K562 (cell line): ENCODE data around the gene ZBTB43. TPM values are rescaled to one million over a fixed set of nuclear protein-coding genes. Genes with fewer than 3 reads are reported as not detected.

Experiments used
- ATAC-seq: fragments of 200-7000 bp; cut with Tn5 transposase; 3 replicates; pipeline ENCODE4 v1.9.1; 2020; ENCODE audit warnings: moderate library complexity
- BruUV-seq: library from RNA; stranded (reverse); fragments of 400-500 nt; replicated peaks from 2 replicates; lab custom pipeline; 2021; lab: Mats Ljungman, UMichigan
- CTCF ChIA-PET: fragments of 300-600 bp; formaldehyde crosslinking; extraction: SDS; loops from one replicate; lab custom pipeline; 2021; ENCODE audit warnings: low intra/inter-chr PET ratio; lab: Yijun Ruan, JAX
- POLR2A ChIA-PET: fragments of 300-600, 350-650 bp; sonication (Branson Sonifier 250); formaldehyde crosslinking; extraction: SDS; loops from one replicate; lab custom pipeline; 2021; ENCODE audit warnings: antibody characterized with exemption, inconsistent platforms; lab: Yijun Ruan, JAX
- DNase-seq, 4 experiments: peaks; one replicate each; pipeline versions ENCODE4 v3.0.0 to v3.0.0-alpha.2; 2011 to 2018; ENCODE audit warnings: low spot score in 3 of 4, mixed read lengths in 3 of 4; ENCODE audit errors: extremely low read depth in 1 of 4
- FAIRE-seq: peaks from 2 replicates; lab custom pipeline; 2011; peaks lifted over from hg19 to GRCh38; lab: Jason Lieb, UNC
- H2AFZ ChIP-seq: 2 replicates; pipeline ENCODE4 v1.6.0; 2011; ENCODE audit warnings: low read depth, low read length, control low read depth, inconsistent platforms
- H3K27ac ChIP-seq: fragments of 200-600 bp; 3 replicates; pipeline ENCODE4 v1.8.0; 2011; ENCODE audit warnings: low read depth, mild to moderate bottlenecking, control low read depth, inconsistent platforms, low read length, moderate library complexity, mixed read lengths; ENCODE audit errors: extremely low read depth
- H3K27me3 ChIP-seq, 2 experiments: fragments of 300-600 bp in 1 of 2; 2 replicates in 1 of 2; 3 replicates in 1 of 2; pipeline versions ENCODE4 v1.6.0 to v1.8.0; 2011; ENCODE audit warnings: inconsistent platforms in 2 of 2, low read length in 2 of 2, mild to moderate bottlenecking in 1 of 2, mixed read lengths in 1 of 2, moderate library complexity in 1 of 2; ENCODE audit not compliant: control insufficient read depth in 2 of 2, insufficient read depth in 2 of 2
- H3K36me3 ChIP-seq: fragments of 300-600 bp; 3 replicates; pipeline ENCODE4 v1.8.0; 2011; ENCODE audit warnings: mild to moderate bottlenecking, low read length, inconsistent platforms; ENCODE audit not compliant: control insufficient read depth, insufficient read depth
- H3K4me1 ChIP-seq, 2 experiments: fragments of 200-600 bp in 1 of 2; replicated peaks in 1 of 2; 2 replicates in 1 of 2; 3 replicates in 1 of 2; pipeline versions ENCODE4 v1.5.1 to v1.8.0; 2011; ENCODE audit warnings: inconsistent platforms in 2 of 2, low read length in 2 of 2, mild to moderate bottlenecking in 1 of 2, mixed read lengths in 1 of 2, moderate library complexity in 1 of 2; ENCODE audit not compliant: control insufficient read depth in 2 of 2, insufficient read depth in 2 of 2
- H3K4me2 ChIP-seq: 2 replicates; pipeline ENCODE4 v1.6.1; 2011; ENCODE audit warnings: low read length, control low read depth, inconsistent platforms, mixed read lengths; ENCODE audit not compliant: insufficient read depth
- H3K4me3 ChIP-seq: fragments of 200-600 bp; sonication (generic), shearing (Covaris generic); 2 replicates; pipeline ENCODE4 v1.5.1; 2016; ENCODE audit warnings: control low read depth, inconsistent platforms
- H3K79me2 ChIP-seq: fragments of 200-600 bp; 3 replicates; pipeline ENCODE4 v1.8.0; 2011; ENCODE audit warnings: low read length, inconsistent platforms; ENCODE audit not compliant: control insufficient read depth, insufficient read depth
- H3K9ac ChIP-seq, 2 experiments: 2 replicates each; pipeline versions ENCODE4 v1.6.0 to v1.6.1; 2011; ENCODE audit warnings: low read depth in 2 of 2, low read length in 2 of 2, control low read depth in 1 of 2, inconsistent platforms in 1 of 2, mild to moderate bottlenecking in 1 of 2, mixed read lengths in 1 of 2; ENCODE audit not compliant: insufficient read depth in 1 of 2
- H3K9me1 ChIP-seq: one replicate; pipeline ENCODE4 v1.6.0; 2011; ENCODE audit warnings: inconsistent platforms, mild to moderate bottlenecking, low read length, moderate library complexity; ENCODE audit not compliant: control insufficient read depth, insufficient read depth
- H3K9me3 ChIP-seq: replicated peaks from 2 replicates; pipeline ENCODE4 v1.5.1; 2011; ENCODE audit warnings: low read depth, low read length, inconsistent platforms; ENCODE audit not compliant: control insufficient read depth, insufficient read depth
- H4K20me1 ChIP-seq: replicated peaks from 2 replicates; pipeline ENCODE4 v1.6.1; 2011; ENCODE audit warnings: low read length, inconsistent platforms, mixed read lengths; ENCODE audit not compliant: control insufficient read depth, insufficient read depth
- EGR1 ChIP-seq: fragments of 450-650 bp; conservative IDR thresholded peaks from 2 replicates; pipeline ENCODE4 v1.6.1; 2017; ENCODE audit warnings: mild to moderate bottlenecking
- IRF9 ChIP-seq: fragments of 450-650 bp; IDR thresholded peaks from 2 replicates; pipeline ENCODE4 v1.6.1; 2016; ENCODE audit warnings: missing biosample characterization, missing genetic modification characterization
- SPI1 ChIP-seq: IDR thresholded peaks from 2 replicates; pipeline ENCODE4 v1.6.1; 2011; ENCODE audit warnings: low read depth, low read length, control low read depth, borderline replicate concordance
- SRSF3 ChIP-seq: fragments of 200-400 bp; formaldehyde crosslinking; IDR thresholded peaks from 2 replicates; pipeline ENCODE4 v1.6.1; 2016; ENCODE audit warnings: mild to moderate bottlenecking, low read length, moderate library complexity; ENCODE audit not compliant: insufficient read depth
- ZNF143 ChIP-seq: sonication (generic); formaldehyde crosslinking; IDR thresholded peaks from 2 replicates; pipeline ENCODE4 v1.9.0; 2022; ENCODE audit warnings: mild to moderate bottlenecking, missing genetic modification reagents
- ZNF655 ChIP-seq: fragments of 250-450 bp; sonication (Bioruptor Pico); IDR thresholded peaks from 2 replicates; pipeline ENCODE4 v1.5.0; 2021
- WGBS: fragments of 100-300 bp; shearing (Covaris generic); methylation state at CpG from one replicate; pipeline ENCODE4 v1.1.6; 2016; ENCODE audit warnings: low coverage, mixed read lengths; ENCODE audit not compliant: insufficient coverage; ENCODE audit errors: missing lambda C conversion rate; 5-methylcytosine and 5-hydroxymethylcytosine counted together
- in situ Hi-C: fragments of 300-500 bp; cut with MboI; formaldehyde crosslinking; loops from 4 replicates; pipeline ENCODE4 v1.15.0; 2018; ENCODE audit warnings: inconsistent platforms, mixed read lengths
- intact Hi-C: fragments of 100-400 bp; cut with micrococcal nuclease; formaldehyde crosslinking; loops from 2 replicates; pipeline ENCODE4 v1.14.2; 2022
- polyA plus RNA-seq, 8 experiments: library from polyadenylated mRNA; depleted of rRNA in 4 of 8; stranded (reverse) in 5 of 8; unstranded in 3 of 8; fragments of >200 nt; fragmentation: Nextera tagmentation in 2 of 8; fragmentation: Illumina TruSeq in 1 of 8; extraction: Ambion mirVana in 2 of 8; extraction: Trizol in 1 of 8; gene quantifications; 2 replicates each; pipeline versions ENCODE4 v1.2.1 to v1.2.3, GENCODE V29; 2011 to 2014; ENCODE audit warnings: inconsistent platforms in 1 of 8, missing spikeins in 1 of 8
- total RNA-seq, 7 experiments: library from RNA; depleted of rRNA in 6 of 7; stranded (reverse); fragments of >200 nt in 6 of 7; fragmentation: Illumina TruSeq in 2 of 7; extraction: Trizol in 2 of 7; gene quantifications; 2 replicates each; pipeline versions ENCODE4 v1.2.1 to v1.2.3, GENCODE V29; 2011 to 2021; ENCODE audit warnings: low replicate concordance in 1 of 7

ZBTB43 gene
- total and polyA plus RNA-seq, 9 of the 15 experiments (the other 6 are each of a cell fraction or from before 2014, with no cell fraction given), result 3.9 to 17.2 (median 9.1) TPM

- H3K9me3 ChIP-seq, result no peaks in the 10 kb centered on the region
These were observed 64.5 kb downstream of the ZBTB43 start for GRCh38 chr9:126869368-126869767.

GRCh38 chr9:126872516-126872915 lies 67.7 kb downstream of the ZBTB43 start:
- H3K36me3 ChIP-seq, result peaks cover 12% of the 10 kb centered on the region; the same call in 1 of the 3 replicates
- no peak overlapping the region for H3K4me3 ChIP-seq
- peaks cover 6 to 7% of the 10 kb centered on the region in 2 experiments; a peak in 3 of 5 replicates for H3K4me1 ChIP-seq
- WGBS, result 52% methylated on average over 4 of the region's 4 CpGs
- no peak overlapping the region for H3K9ac ChIP-seq
- H3K9me1 ChIP-seq, result no peaks in the 10 kb centered on the region
- no peak overlapping the region for H3K4me2 ChIP-seq
- FAIRE-seq (peak; percentile 75), DNase-seq (no peak), ATAC-seq (peak; percentile 42)
- in situ Hi-C loops (no loop called here), intact Hi-C loops (no loop called here)
- TF ChIP-seq ZNF655 (CRISPR knock-in tag) (no peak), SPI1 (peak; percentile 35; the same call in 1 of the 2 replicates), SRSF3 (no peak), IRF9 (tag) (no peak)
- no peaks in the 10 kb centered on the region for H3K9me3 ChIP-seq
- no peaks in the 10 kb centered on the region for H3K27me3 ChIP-seq
- peak overlapping the region; percentile 16; the same call in 1 of the 3 replicates for H3K27ac ChIP-seq
- H3K79me2 ChIP-seq, result peaks cover 50% of the 10 kb centered on the region
- no peak overlapping the region for H2AFZ ChIP-seq
- CTCF ChIA-PET, result interaction anchor here (0.5 kb wide), 1 partner anchor 64 kb away, joined by 4 read pairs; no protein-coding TSS in a partner anchor
- peaks cover 6% of the 10 kb centered on the region; the same call in 1 of the 2 replicates for H4K20me1 ChIP-seq
- BruUV-seq, result no TSS peak
- POLR2A ChIA-PET, result interaction anchor here (0.7 to 3.9 kb wide), 3 partner anchors 10 to 17 kb away, joined by 3 to 20 read pairs (median 4); no protein-coding TSS in a partner anchor

More at GRCh38 chr9:126869368-126869767, 64.5 kb downstream of the ZBTB43 start:
- TF ChIP-seq ZNF143 (CRISPR knock-in tag) (no peak), EGR1 (0 out of 2 replicates have a peak, but pooled peaks have one; percentile 9)
- no peak overlapping the region for H2AFZ ChIP-seq
- no peaks in the 10 kb centered on the region for H3K27me3 ChIP-seq
- POLR2A ChIA-PET, result interaction anchor here (2.1 kb wide), 1 partner anchor 13 kb away, joined by 5 read pairs; no protein-coding TSS in a partner anchor
- peaks cover 6% of the 10 kb centered on the region; the same call in 1 of the 2 replicates for H4K20me1 ChIP-seq
- peaks cover 35% of the 10 kb centered on the region for H3K79me2 ChIP-seq
- no peak overlapping the region for H3K4me2 ChIP-seq
- CTCF ChIA-PET, result no interaction called here
- peaks cover 6 to 7% of the 10 kb centered on the region in 2 experiments; a peak in 3 of 5 replicates for H3K4me1 ChIP-seq
- H3K9me1 ChIP-seq, result no peaks in the 10 kb centered on the region
- ATAC-seq, result no peak
- no peak overlapping the region for H3K27ac ChIP-seq
- no peak for DNase-seq
- in situ Hi-C loops, result no loop called here
- WGBS, result 85% methylated on average over 6 of the region's 7 CpGs
- H3K4me3 ChIP-seq, result no peak overlapping the region
- no TSS peak for BruUV-seq
- intact Hi-C loops, result no loop called here
- peaks cover 31% of the 10 kb centered on the region; the same call in 1 of the 3 replicates for H3K36me3 ChIP-seq
- peak overlapping the region in 1 of 2 experiments; percentile 46; a peak in 1 of 4 replicates for H3K9ac ChIP-seq
- no peak for FAIRE-seq
